ENCODE results near the gene SLC8A2. TPM values are rescaled to one million over a fixed set of nuclear protein-coding genes. Genes with fewer than 3 reads are reported as not detected.

SLC8A2 gene
- total and polyA plus RNA-seq, 2 experiments from 2014 or later: 0.99 to 3.7 TPM

DNA sequence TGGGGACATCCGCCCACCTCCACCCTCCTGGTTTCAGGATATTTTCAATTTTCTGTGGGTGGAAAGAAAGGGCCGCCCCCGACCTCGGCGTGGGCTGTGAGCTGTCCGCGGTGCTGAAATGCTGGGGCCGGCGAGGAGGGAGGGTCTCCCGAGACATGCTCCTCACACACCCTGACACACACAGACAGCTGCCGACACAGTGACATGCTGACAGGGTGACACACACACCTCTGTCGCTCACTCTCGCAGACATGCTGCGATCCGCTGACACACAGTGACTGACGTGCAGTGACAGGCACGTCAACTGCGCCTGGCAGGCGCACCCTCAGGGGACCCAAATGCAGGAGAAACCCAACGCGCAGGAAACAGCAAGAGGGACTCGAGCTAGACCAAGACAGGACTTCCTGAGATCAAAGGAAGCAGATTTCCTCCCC lies 27.3 kb downstream of the SLC8A2 start:
- Histone ChIP-seq H3K4me1 (ENCODE audit: low read depth) (no peaks in the 10 kb centered on the region), H3K36me3 (no peaks in the 10 kb centered on the region), H3K9me3 (ENCODE audit: low read depth) (no peaks in the 10 kb centered on the region), H3K27ac (no peak overlapping the region), H3K4me3 (no peak overlapping the region), H3K27me3 (peaks cover 45% of the 10 kb centered on the region)
- no peak for TF ChIP-seq CTCF (IDR thresholded peaks at IDR 0.05; ENCODE audit: low read depth, low read length)
- peak in 1 of 2 donors; percentile 68 for DNase-seq (ENCODE audit: low read depth in 1 of 2, low spot score in 1 of 2)

- no peak for TF ChIP-seq CTCF (IDR thresholded peaks at IDR 0.05; ENCODE audit: low read depth, low read length)
- Histone ChIP-seq H3K27me3 (peaks cover 39% of the 10 kb centered on the region), H3K36me3 (no peaks in the 10 kb centered on the region), H3K27ac (no peak overlapping the region), H3K4me1 (ENCODE audit: low read depth) (no peaks in the 10 kb centered on the region), H3K9me3 (ENCODE audit: low read depth) (no peaks in the 10 kb centered on the region), H3K4me3 (no peak overlapping the region)
- no peak for DNase-seq (ENCODE audit: low read depth in 1 of 2, low spot score in 1 of 2)
Measured at GRCh38 chr19:47443331-47443730, 28.4 kb downstream of the SLC8A2 start.

DNA sequence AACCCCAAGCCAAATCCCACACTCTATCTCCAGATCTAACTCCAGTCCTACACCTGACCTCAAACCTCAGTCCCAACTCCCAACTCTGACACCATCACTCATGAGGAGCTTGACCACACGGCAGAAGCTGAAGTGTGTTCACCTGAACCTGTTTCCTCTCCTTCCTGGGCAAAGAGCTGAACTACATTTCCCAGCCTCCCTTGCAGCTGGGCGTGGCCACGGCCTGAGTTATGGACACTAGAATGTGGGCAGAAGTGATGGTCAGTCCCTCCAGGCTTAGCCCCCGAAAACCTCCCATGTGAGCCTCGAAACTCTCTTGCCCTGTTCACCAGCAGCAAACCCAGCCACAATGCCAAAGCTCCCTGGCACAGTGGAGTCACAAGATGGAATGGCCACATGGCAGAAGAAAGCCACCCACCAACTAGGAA lies 32.9 kb downstream of the SLC8A2 start:
- Histone ChIP-seq H3K27ac (no peak overlapping the region), H3K9me3 (ENCODE audit: low read depth) (no peaks in the 10 kb centered on the region), H3K4me3 (no peak overlapping the region), H3K36me3 (no peaks in the 10 kb centered on the region), H3K4me1 (ENCODE audit: low read depth) (no peaks in the 10 kb centered on the region), H3K27me3 (no peaks in the 10 kb centered on the region)
- TF ChIP-seq CTCF (IDR thresholded peaks at IDR 0.05; ENCODE audit: low read depth, low read length): no peak
- DNase-seq (ENCODE audit: low read depth in 1 of 2, low spot score in 1 of 2): no peak

DNA sequence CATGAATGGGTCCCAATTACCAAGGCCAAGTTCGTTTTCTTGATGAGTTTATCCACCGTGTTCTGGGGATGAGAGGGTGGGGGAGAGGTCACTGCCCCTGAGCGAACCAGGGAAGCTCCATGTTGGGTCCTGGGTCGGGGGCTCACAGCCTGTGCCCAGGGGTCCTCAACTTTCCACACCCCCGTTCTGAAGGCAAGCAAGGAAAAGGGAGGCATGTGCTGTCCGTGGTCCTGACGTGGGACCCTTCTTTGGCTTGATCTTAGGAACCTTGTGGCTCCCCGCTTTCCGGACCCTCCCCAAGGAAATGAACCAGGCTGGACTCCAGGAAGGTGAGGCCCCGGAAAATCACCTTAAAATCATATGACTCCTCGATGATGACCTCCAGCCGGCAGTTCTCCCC lies 34.2 kb downstream of the SLC8A2 start:
- Histone ChIP-seq H3K36me3 (no peaks in the 10 kb centered on the region), H3K4me3 (no peak overlapping the region), H3K9me3 (ENCODE audit: low read depth) (no peaks in the 10 kb centered on the region), H3K4me1 (ENCODE audit: low read depth) (no peaks in the 10 kb centered on the region), H3K27me3 (no peaks in the 10 kb centered on the region), H3K27ac (no peak overlapping the region)
- peak in 1 of 2 donors; percentile 71 for DNase-seq (ENCODE audit: low read depth in 1 of 2, low spot score in 1 of 2)
- no peak for TF ChIP-seq CTCF (IDR thresholded peaks at IDR 0.05; ENCODE audit: low read depth, low read length)

GRCh38 chr19:47436712-47437401 lies 34.8 kb downstream of the SLC8A2 start:
- Histone ChIP-seq H3K9me3 (ENCODE audit: low read depth) (no peaks in the 10 kb centered on the region), H3K27ac (no peak overlapping the region), H3K4me3 (no peak overlapping the region), H3K27me3 (no peaks in the 10 kb centered on the region), H3K4me1 (ENCODE audit: low read depth) (no peaks in the 10 kb centered on the region), H3K36me3 (no peaks in the 10 kb centered on the region)
- TF ChIP-seq CTCF (IDR thresholded peaks at IDR 0.05; ENCODE audit: low read depth, low read length): peak; percentile 83
- DNase-seq (ENCODE audit: low read depth in 1 of 2, low spot score in 1 of 2): peak; percentile 70 to 83

Measured in cardiac muscle cell (in vitro differentiated cells and primary cell).